ENCODE measurements around the gene FAR1.

The FAR1 gene

GRCh38 chr11:13667795-13668101, 720 bp upstream of the FAR1 start:
- intact Hi-C loops (cut with DNase I): loop anchor here (5.0 kb wide), 1 partner anchor 290 kb away; no protein-coding TSS in a partner anchor
- DNase-seq: peak in 2 of 42 donors; percentile 6 to 17

- DNase-seq: peak in 39 of 42 donors; percentile 20 to 73 (median 51)
- intact Hi-C loops (cut with DNase I): loop anchor here (5.0 kb wide), 1 partner anchor 288 kb away; no protein-coding TSS in a partner anchor
These were observed 571 bp downstream of the FAR1 start for GRCh38 chr11:13668957-13669521.

GRCh38 chr11:13669544-13670488, 1.3 kb downstream of the FAR1 start:
- intact Hi-C loops (cut with DNase I): loop anchor here (5.0 kb wide), 1 partner anchor 287 kb away; no protein-coding TSS in a partner anchor
- DNase-seq: peak in 7 of 42 donors; percentile 9 to 37 (median 18)

GRCh38 chr11:13672576-13673210, 4.2 kb downstream of the FAR1 start:
- intact Hi-C loops (cut with DNase I): no loop called here
- DNase-seq: no peak

- intact Hi-C loops (cut with DNase I): no loop called here
- DNase-seq: no peak
These were observed 6.5 kb downstream of the FAR1 start for GRCh38 chr11:13674799-13675509.

GRCh38 chr11:13676576-13676975, 8.1 kb downstream of the FAR1 start:
- intact Hi-C loops (cut with DNase I): no loop called here
- no peak for DNase-seq

GRCh38 chr11:13679768-13680167, 11.3 kb downstream of the FAR1 start:
- no peak for DNase-seq
- intact Hi-C loops (cut with DNase I): no loop called here

GRCh38 chr11:13680501-13681264, 12.2 kb downstream of the FAR1 start:
- DNase-seq: peak in 8 of 42 donors; percentile 1 to 43 (median 15)
- intact Hi-C loops (cut with DNase I): no loop called here

GRCh38 chr11:13681446-13681845, 13.0 kb downstream of the FAR1 start:
- no peak for DNase-seq
- intact Hi-C loops (cut with DNase I): no loop called here

GRCh38 chr11:13682212-13682611, 13.7 kb downstream of the FAR1 start:
- no peak for DNase-seq
- intact Hi-C loops (cut with DNase I): no loop called here

GRCh38 chr11:13685461-13686108, 17.1 kb downstream of the FAR1 start:
- intact Hi-C loops (cut with DNase I): no loop called here
- DNase-seq: no peak

GRCh38 chr11:13686776-13687175, 18.3 kb downstream of the FAR1 start:
- no peak for DNase-seq
- intact Hi-C loops (cut with DNase I): no loop called here

- intact Hi-C loops (cut with DNase I): no loop called here
- DNase-seq: no peak
These were observed 18.8 kb downstream of the FAR1 start for GRCh38 chr11:13687271-13687670.

GRCh38 chr11:13691286-13691899, 22.9 kb downstream of the FAR1 start:
- intact Hi-C loops (cut with DNase I): no loop called here

GRCh38 chr11:13692172-13692571, 23.7 kb downstream of the FAR1 start:
- intact Hi-C loops (cut with DNase I): no loop called here
- DNase-seq: no peak

More at GRCh38 chr11:13691286-13691899, 22.9 kb downstream of the FAR1 start:
- no peak for DNase-seq

GRCh38 chr11:13694115-13694514, 25.6 kb downstream of the FAR1 start:
- intact Hi-C loops (cut with DNase I): no loop called here
- no peak for DNase-seq

GRCh38 chr11:13695886-13696285, 27.4 kb downstream of the FAR1 start:
- no peak for DNase-seq
- intact Hi-C loops (cut with DNase I): no loop called here

- intact Hi-C loops (cut with DNase I): no loop called here
- no peak for DNase-seq
These were observed 29.2 kb downstream of the FAR1 start for GRCh38 chr11:13697710-13698109.

All from head of caudate nucleus (tissue), 42 donors.